HG02973 (cell line): ENCODE measurements around the gene MPHOSPH10.
"Not testable (repeated sequence)": the region's sequence is repeated elsewhere in the genome, so short reads cannot be mapped to it uniquely, and the experiment has no call there.

Source experiments
- ATAC-seq: cut with Tn5 transposase; IDR thresholded peaks from one replicate; pipeline ENCODE4 v1.9.1; 2021; ENCODE audit warnings: moderate library complexity; ENCODE audit not compliant: unreplicated experiment

The MPHOSPH10 gene, protein sequence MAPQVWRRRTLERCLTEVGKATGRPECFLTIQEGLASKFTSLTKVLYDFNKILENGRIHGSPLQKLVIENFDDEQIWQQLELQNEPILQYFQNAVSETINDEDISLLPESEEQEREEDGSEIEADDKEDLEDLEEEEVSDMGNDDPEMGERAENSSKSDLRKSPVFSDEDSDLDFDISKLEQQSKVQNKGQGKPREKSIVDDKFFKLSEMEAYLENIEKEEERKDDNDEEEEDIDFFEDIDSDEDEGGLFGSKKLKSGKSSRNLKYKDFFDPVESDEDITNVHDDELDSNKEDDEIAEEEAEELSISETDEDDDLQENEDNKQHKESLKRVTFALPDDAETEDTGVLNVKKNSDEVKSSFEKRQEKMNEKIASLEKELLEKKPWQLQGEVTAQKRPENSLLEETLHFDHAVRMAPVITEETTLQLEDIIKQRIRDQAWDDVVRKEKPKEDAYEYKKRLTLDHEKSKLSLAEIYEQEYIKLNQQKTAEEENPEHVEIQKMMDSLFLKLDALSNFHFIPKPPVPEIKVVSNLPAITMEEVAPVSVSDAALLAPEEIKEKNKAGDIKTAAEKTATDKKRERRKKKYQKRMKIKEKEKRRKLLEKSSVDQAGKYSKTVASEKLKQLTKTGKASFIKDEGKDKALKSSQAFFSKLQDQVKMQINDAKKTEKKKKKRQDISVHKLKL

GRCh38 chr2:71130152-71130904, at the start of gene MPHOSPH10, which contains the start of gene MCEE:
TSS of gene MPHOSPH10 (plus strand) at chr2:71130634. CDS start at chr2:71130666, 32 bp downstream.
TSS of gene MCEE (minus strand) at chr2:71130229. CDS start at chr2:71130219, 10 bp downstream.
- peak; percentile 89 for ATAC-seq

- no peak for ATAC-seq
Measured at GRCh38 chr2:71082402-71083252, 47.8 kb upstream of the MPHOSPH10 start.

DNA sequence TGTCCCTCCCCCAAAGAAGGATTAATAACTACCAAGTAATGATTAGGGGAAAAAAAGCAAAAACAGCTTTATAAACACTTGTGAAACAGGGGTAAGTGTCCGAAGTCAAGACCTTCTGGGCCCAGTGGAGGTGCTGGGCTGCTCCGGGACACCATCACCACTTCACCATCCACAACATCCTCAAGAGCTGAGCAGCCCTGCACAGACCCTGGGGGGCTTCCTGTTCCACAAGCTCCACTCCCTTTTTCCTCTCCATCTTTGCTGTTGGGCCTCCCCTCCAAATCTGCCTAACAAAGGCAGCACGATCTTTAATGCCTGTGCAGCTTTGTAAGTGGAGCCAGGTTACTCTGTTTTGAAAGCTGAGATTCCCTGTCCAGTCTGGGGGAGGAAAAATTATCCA, 47.1 kb upstream of the MPHOSPH10 start:
- not testable (repeated sequence) for ATAC-seq

DNA sequence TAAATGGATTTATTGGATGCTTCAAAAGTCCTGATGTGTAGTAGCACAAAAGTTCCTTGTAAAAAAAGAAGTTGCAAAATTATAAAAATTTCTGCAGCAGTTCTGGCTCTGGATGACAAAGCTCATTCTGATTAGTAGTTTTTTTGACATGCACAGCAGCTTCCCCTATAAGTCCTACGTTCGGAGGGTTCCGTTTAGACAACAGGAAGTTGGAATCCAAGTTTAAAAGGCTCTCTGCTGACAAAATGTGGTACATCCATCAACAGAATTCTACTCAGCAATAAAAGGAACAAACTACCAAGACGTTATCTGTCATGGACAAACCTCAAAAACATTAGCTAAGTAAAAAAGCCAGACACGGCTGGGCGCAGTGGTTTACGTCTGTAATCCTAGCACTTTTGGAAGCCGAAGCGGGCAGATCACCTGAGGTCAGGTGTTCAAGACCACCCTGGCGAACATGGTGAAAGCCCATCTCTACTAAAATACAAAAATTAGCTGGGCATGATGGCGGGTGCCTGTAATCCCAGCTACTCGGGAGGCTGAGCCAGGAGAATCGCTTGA, 46.6 kb upstream of the MPHOSPH10 start:
- not testable (repeated sequence) for ATAC-seq

DNA sequence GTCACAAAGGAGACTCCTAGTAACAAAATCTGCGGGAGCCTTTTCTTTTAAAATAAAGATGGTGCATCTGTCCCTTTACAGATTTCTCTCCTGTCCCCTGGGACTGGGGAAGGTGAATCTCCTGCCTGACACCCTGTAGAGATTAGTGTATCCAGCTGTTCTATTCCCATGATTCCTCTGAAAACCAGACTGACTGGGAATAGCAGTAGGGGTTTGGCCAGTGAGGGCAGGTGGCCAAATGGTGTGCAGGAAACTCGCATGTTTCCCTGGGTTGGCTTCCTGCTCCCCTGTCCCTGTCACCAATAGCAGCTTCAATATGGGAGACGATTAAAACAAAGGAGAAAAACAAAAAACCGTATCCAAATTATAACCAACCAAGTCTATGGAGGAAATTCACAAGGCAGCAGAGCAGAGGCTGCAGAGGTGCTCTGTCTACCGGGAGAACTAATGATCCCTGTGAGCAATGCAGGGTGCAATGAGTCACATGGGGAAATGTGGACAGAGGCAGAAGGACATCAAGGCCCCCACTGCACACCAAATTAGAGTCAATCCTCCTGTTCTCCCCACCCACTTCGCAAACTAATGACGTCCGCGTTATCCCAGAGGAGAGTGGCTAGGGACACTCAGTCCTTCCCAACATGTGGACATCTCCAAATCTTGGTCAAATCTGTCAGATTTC, 45.0 kb upstream of the MPHOSPH10 start:
- ATAC-seq, result not testable (repeated sequence)

DNA sequence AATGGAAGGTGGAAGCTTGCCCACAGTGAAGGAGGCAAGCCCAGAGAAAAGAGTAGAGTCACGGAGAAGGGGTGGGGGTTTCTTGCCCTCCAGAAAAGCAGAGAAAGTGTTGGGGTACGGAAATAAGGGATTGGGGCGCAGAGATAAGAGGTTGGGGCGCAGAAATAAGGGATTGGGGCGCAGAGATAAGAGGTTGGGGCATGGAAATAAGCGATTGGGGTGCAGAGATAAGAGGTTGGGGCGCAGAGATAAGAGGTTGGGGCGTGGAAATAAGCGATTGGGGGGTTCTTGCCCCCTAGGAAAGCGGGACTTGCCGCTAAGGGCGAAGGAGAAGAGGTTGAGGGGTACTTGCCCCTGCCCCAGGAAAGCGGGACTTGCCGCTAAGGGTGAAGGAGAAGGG, 41.0 kb upstream of the MPHOSPH10 start:
- not testable (repeated sequence) for ATAC-seq

GRCh38 chr2:71091808-71092207, 38.6 kb upstream of the MPHOSPH10 start:
- not testable (repeated sequence) for ATAC-seq

GRCh38 chr2:71092491-71093260, 37.8 kb upstream of the MPHOSPH10 start:
- ATAC-seq, result not testable (repeated sequence)

DNA sequence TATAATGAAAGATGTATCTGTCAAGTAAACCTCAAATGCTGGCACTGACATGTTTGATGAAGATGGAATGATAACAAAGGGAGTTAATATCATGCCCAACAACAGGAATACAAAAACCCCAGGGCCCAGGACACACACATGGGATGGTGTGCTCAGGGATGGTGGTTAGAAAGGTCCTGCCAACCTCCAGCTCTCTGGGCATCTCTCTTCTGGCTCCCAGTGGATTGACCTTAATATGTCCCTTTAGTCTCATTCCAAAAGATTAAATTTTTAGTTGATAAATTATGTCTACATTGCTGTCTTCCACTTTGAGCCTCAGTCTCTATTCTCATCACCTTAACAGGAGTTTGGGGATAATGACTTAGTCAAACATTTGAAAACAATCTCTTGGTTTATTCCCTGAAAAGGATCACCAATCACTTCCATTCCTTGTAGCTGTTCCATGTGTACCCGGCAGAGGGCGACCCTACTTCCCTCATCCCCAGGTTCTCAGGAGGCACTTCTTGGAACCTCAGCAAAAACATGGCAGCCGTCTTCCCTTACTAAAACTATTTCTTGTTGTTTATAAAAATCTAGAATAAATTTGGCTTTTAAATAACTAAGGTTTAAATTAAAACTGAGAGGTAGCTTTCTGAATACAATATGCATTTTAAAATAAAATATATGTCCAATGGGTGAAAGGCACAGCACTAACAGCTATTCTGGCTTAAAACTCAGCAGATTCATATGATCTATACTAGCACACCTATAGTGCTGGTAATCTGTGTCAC, 30.1 kb upstream of the MPHOSPH10 start:
- no peak for ATAC-seq

DNA sequence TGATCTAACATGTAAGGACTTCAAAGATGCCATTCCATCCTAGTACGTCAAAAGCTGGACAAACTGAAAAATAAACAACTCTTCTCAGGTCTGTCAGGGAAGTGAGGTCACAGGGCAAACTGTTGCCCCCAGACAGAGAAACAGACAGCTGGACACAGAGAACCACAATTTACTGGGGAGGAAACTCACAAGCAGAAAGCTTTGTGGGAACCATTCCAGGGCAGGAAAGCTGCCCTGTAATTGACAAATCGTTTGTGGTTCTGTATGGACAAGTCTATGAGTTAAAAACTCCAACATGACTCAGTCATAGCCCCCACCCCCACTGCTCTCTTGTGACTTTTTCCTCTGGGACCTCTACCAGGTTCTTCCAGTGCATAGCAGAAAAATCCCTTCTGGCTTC, 28.8 kb upstream of the MPHOSPH10 start:
- no peak for ATAC-seq

GRCh38 chr2:71102981-71103681, 27.3 kb upstream of the MPHOSPH10 start:
- ATAC-seq, result no peak

GRCh38 chr2:71103809-71104208, 26.6 kb upstream of the MPHOSPH10 start:
- no peak for ATAC-seq

GRCh38 chr2:71106463-71106862, 24.0 kb upstream of the MPHOSPH10 start:
- not testable (repeated sequence) for ATAC-seq

- ATAC-seq, result no peak
Measured at GRCh38 chr2:71108091-71108490, 22.3 kb upstream of the MPHOSPH10 start.

GRCh38 chr2:71113843-71114242, 16.6 kb upstream of the MPHOSPH10 start:
- no peak for ATAC-seq

DNA sequence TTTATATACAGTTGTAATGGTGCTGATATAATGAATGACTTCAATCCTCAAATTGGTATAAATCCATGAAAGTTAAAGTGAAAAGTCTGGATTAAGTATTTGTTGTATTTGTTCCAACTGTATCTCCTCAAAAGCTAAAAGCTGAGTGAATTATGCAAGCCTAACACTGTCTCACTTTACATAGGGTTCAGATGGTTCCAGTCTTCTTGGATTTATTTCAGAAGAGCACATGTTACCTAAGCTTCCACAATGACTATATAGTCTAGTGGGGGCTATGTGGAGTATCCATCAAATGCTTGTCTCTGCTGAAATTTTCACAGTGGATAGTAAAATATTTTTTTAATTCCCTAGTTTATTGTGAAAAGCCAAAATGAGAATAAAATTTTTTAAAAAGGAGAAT, 13.4 kb upstream of the MPHOSPH10 start:
- no peak for ATAC-seq

DNA sequence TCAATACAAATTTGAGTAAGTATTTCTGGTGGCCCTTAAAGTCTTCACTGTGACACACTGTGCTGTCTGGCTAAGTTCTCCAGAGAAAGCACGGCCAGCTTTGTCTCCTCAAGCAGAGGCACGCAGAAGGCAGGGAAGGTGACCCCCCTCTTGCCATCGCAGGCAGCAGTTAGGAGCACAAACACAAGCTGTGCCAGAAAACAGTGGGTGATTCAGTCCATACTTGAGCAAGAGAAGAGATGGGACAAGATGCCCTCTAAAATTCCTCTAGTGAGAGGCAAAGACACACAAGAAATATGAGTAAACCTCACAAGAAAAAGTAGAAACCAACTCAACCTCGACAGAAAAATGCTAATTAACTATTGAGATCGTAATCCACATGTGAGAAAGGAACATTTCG, 10.2 kb upstream of the MPHOSPH10 start:
- no peak for ATAC-seq
